Mononuclear cell (primary cell): ENCODE data around the gene LEFTY1. TPM values are rescaled to one million over a fixed set of nuclear protein-coding genes. Genes with fewer than 3 reads are reported as not detected.

Experiments used
- H3K27me3 ChIP-seq: 2 replicates; pipeline ENCODE4 v1.6.0; 2011; ENCODE audit warnings: low read length, control low read depth; ENCODE audit not compliant: insufficient read depth
- H3K4me1 ChIP-seq: 2 replicates; pipeline ENCODE4 v1.5.1; 2011; ENCODE audit warnings: mild to moderate bottlenecking, low read length, control low read depth; ENCODE audit not compliant: insufficient read depth
- H3K4me3 ChIP-seq: 2 replicates; pipeline ENCODE4 v1.5.1; 2011; ENCODE audit warnings: mild to moderate bottlenecking, low read length, moderate library complexity
- H3K9me3 ChIP-seq: 2 replicates; pipeline ENCODE4 v1.5.1; 2011; ENCODE audit warnings: low read depth, mild to moderate bottlenecking, control low read depth, low read length
- total RNA-seq: library from RNA; depleted of rRNA; stranded (reverse); fragments of >200 nt; gene quantifications from one replicate; pipeline ENCODE4 v1.2.3, GENCODE V29; 2012

LEFTY1 gene
- total RNA-seq, 1 donor, result 0.84 TPM

DNA sequence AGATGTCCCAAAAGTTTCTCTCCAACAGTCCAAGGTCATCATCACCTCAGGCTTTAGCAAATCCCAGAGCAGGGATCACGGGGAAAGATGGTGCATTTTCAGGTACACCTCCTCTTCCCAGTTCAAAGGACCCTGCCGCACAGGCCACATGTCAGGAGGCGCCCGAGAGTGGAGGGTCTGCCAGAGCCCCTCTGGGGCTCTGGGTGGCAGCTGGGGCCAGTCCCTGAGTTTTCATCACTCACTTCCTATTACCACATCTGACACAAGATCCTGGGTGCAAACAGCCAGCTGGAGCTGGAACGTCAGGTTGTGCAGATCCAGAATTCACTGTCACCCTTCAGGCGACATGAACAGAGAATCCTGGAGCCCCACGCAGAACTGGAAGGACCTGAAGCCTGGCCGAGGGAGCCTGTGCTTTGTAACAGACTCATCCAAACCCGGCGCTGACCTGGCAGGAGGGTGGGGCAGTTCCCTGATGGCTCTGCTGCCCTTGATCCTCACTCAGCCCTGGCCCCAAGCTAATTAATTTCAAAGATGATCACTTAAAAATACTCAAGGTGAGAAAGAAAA lies 15.6 kb downstream of the LEFTY1 start:
- Histone ChIP-seq H3K9me3 (no peaks in the 10 kb centered on the region), H3K4me1 (peaks cover 41% of the 10 kb centered on the region), H3K27me3 (no peaks in the 10 kb centered on the region), H3K4me3 (no peak overlapping the region)

DNA sequence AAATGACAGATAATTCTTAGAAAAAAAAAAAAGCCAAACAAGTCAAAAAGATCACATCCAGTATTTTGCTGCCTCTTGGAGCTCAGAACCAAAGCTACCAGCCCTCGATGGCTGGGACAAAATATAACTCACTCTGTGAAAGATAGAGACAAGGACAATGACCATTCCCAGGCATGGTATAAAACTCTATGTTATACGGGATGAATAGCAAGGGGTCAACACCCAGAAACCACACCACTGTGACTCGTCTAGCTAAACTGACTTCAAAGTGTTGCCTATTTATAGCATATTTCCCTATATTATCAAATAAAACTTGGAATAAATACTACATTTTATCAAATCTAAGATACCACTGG lies 16.9 kb downstream of the LEFTY1 start:
- Histone ChIP-seq H3K27me3 (no peaks in the 10 kb centered on the region), H3K9me3 (no peaks in the 10 kb centered on the region), H3K4me3 (no peak overlapping the region), H3K4me1 (peaks cover 38% of the 10 kb centered on the region)

DNA sequence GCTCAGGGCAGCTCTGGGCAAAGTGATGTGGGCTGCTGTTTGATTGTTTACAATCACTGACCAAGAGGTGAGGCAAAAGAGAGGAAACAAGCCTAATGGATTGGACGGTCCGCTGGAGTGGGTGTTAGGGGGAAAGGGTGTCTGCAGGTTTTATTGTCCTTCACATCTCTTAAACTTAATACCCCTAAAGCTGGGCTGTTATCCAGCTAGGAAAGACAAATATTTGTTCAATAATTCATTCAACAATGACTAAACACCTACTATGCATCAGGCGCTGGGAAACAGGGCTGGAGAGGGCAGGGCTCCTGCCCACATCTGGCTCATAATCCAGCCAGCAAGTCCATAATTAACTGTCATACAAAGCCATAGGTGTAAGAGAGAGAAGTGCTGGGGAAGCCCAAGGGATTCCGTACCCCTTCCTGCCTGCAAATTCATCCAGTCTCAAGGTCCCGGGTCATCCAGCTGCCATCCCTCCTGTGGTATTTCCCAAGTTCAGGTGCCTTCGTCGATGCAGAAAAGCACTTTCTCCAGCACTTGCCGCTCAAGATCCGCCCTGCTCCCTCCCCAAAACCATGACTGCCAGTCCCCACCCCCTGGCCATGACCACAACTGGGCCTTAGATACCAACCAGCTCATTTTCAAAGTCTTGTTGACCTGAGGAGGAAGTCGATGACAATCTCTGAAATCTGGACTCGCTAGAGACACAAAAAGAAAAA lies 17.4 kb downstream of the LEFTY1 start:
- Histone ChIP-seq H3K9me3 (no peaks in the 10 kb centered on the region), H3K4me3 (no peak overlapping the region), H3K4me1 (peaks cover 38% of the 10 kb centered on the region), H3K27me3 (no peaks in the 10 kb centered on the region)

DNA sequence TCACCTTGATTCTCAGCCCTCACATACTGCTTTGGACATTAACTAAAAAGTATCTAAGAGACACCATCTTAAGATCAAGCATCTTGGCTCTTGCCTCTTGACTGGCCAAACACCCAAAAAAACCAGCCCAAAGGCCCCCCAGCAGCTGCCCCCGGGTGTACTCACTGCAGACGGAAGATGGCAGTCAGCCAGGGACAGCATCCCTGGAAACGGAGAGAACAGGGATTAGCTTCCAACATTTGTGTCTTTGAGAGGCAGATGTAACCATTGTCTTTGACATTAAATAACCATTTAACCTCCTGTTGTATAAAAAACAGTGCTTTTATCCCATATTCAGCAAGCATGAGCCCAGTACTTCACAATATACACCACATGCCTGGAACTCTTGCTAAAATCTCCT lies 18.0 kb downstream of the LEFTY1 start:
- H3K4me3 ChIP-seq, result no peak overlapping the region
- H3K4me1 ChIP-seq, result peaks cover 38% of the 10 kb centered on the region
- H3K27me3 ChIP-seq, result no peaks in the 10 kb centered on the region
- no peaks in the 10 kb centered on the region for H3K9me3 ChIP-seq

DNA sequence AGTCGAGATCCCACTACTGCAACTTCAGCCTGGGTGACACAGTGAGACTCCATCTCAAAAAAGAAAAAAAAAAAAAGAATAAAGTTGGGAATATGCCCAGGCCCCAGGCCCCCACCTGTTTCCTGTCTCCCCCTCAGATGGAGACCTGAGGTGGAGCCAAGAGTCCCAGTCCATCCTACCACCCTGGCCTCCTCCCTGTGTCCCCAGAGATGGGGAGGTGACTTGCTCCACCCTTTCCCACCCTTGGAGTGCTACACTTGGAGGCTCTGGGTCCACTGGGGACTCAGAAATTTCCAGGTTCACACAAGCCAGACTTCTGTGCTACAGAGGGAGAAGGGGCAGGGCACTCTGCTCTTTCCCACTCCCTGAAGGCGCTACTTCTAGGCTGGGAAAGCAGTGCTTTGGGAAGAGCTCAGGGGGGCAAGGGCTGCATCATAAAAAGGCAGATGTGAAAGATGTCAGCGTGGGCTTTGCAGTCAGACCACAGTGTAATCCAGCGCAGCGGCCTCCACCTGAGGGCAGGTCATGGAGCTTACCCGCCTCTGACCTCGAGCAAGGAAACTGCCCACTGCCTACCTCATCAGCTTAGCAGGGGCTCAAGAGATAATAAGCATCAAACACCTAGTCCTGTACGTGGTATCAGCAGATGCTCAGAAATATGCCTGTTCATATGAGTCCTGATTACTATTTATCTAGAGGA lies 20.2 kb downstream of the LEFTY1 start:
- no peaks in the 10 kb centered on the region for H3K9me3 ChIP-seq

DNA sequence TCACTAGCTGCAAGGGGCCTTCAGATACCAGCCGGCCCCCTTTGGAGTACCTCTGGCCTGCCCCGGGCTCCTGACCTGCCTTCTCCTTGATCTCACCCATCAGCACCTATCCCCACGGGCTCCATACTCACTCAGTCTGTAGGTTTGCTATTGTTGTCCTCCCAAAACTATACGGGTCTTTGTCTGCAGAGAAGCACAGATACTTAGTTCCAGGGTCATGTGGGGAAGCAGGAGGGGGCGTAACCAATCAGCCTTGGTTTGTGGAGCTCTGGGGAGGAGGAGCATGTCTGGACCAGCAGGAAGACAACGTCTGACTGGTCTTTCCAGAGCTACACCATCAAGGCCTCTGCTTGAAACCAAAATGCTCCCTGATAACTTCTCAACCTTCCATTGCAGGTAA lies 22.0 kb downstream of the LEFTY1 start:
- Histone ChIP-seq H3K9me3 (no peaks in the 10 kb centered on the region), H3K4me3 (no peak overlapping the region), H3K4me1 (peaks cover 30% of the 10 kb centered on the region), H3K27me3 (no peaks in the 10 kb centered on the region)

More for the DNA sequence above, 20.2 kb downstream of the LEFTY1 start:
- Histone ChIP-seq H3K4me1 (peaks cover 35% of the 10 kb centered on the region), H3K27me3 (no peaks in the 10 kb centered on the region), H3K4me3 (no peak overlapping the region)

DNA sequence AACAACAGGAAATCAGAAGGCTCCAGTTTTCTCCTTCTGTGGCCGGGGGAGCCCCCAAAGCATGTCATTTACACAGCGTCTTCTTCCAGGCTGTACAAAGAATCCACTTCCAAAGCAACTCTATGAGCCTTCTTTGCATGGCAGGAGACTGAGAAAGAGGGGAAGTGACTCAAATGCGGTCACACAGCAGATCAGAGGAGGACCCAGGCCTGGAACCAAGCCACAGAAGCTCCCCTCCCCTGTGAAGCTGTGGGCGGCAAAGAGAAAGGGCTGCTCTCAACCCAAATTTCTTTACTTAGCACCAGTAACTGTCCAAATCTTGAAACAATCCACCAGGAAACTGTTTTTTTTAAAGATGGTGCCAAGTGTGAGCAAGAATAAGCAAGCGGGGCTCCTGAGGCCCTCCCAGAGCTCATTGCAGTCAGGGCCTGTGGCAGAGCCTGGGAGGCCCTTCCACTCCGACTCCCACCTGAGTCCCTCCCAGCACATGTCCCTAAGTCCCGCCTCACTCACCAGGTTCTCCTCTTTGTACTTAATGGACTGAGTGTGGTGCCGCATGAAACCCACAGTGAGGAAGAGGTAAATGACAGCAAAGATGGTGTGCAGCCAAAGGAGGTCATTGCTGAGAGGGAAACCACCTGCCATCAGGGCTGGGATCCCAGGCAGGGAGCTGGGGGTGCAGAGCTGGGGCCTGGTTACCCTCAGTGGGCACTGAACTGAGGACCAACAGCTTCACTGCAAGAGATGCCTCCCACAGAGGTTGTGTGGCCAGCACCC lies 22.7 kb downstream of the LEFTY1 start:
- H3K4me3 ChIP-seq, result no peak overlapping the region
- H3K4me1 ChIP-seq, result peaks cover 30% of the 10 kb centered on the region

DNA sequence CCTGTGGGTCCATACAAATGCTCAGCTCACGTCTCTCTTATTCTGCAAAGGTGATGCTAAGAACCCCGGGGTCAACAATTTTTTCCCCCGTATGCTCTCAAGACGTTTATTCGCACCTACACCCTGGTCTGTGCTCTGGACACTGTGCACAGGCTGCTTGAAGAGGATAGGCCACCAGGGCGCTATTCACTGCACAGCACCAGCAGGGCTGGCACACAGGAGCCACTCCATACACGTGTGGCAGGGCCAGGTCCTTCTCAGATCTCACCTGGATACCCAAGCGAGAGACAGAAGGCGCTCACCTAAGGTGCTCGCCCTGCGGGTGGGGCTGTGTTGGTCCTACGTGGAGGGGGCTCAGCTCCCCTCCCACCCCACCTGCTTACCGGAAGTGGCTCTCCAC lies 23.4 kb downstream of the LEFTY1 start:
- Histone ChIP-seq H3K27me3 (no peaks in the 10 kb centered on the region), H3K4me3 (no peak overlapping the region), H3K9me3 (no peaks in the 10 kb centered on the region), H3K4me1 (peaks cover 30% of the 10 kb centered on the region)

More for the DNA sequence above, 22.7 kb downstream of the LEFTY1 start:
- Histone ChIP-seq H3K27me3 (no peaks in the 10 kb centered on the region), H3K9me3 (no peaks in the 10 kb centered on the region)

DNA sequence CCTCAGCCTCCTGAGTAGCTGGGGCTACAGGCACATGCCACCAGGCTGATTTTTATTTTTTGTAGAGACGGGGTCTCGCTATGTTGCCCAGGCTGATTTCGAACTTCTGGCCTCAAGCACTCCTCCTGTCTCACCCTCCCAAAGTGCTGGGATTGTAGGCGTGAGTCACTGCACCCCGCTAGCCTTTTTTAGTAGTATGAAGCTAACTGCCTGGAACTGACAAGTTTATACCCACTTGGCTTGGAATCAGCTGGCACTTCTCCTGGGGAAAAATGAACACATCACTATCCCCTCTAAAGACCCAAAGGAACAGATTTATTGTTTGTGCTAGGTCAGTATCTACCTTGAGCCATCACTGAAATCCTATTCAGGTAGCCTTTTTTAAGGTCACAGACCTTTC lies 25.8 kb downstream of the LEFTY1 start:
- Histone ChIP-seq H3K27me3 (no peaks in the 10 kb centered on the region), H3K4me1 (peaks cover 30% of the 10 kb centered on the region), H3K4me3 (no peak overlapping the region), H3K9me3 (no peaks in the 10 kb centered on the region)

DNA sequence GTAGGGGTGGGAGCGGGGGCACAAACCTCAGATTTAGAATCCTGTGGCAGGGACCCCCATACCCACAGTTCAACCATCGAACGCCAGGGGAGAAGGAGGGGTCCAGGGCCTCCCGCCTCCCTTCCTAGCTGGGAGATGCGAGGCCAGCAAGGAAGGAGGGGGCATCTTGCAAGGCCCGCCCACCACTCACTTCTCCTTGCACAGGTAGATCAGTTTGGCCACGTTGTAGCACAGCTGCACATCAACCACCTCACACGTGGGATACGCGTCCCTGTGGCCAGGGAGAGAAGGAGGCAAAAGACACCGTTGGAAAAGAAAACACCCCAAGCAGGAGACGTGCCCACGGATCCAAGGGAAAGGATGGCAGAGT lies 26.4 kb downstream of the LEFTY1 start:
- Histone ChIP-seq H3K4me3 (no peak overlapping the region), H3K27me3 (no peaks in the 10 kb centered on the region), H3K9me3 (no peaks in the 10 kb centered on the region), H3K4me1 (peaks cover 25% of the 10 kb centered on the region)

DNA sequence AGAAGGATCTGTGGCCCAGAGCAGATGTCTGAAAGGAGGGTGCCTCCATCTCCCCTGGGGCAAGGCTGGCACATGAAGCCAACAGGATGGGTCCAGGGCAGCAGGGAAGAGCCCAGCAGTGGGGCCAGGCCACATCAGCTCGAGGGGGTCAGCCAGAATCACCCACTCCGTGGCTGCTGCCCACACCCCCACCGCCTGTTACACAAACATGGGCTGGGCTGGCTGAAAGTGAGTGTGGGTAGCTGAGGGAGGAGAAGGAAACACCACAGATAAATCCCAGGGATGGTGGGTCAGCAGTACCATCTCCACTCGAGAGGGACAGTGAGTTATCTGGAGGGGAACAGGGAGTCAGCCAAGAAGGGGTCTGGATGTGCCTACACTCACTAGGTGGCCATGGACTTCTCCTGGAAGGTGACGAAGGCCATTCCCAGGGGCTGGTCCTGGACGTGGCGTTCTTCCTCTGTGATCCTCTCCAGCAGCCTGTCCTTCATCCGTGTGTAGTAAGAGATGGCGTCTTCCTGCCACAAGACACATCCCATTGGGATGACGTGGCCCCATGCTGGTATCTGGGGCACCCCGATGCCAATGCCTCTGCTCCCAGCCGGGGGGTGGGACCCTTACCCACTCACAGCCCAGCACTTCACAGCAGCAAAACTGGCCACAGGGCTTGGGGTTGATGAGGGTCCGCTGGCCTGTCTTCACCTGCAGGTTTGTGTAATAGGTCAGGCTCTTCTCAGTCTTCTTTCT lies 26.9 kb downstream of the LEFTY1 start:
- H3K9me3 ChIP-seq, result no peaks in the 10 kb centered on the region
- no peak overlapping the region for H3K4me3 ChIP-seq
- H3K4me1 ChIP-seq, result peaks cover 20% of the 10 kb centered on the region
- H3K27me3 ChIP-seq, result no peaks in the 10 kb centered on the region

DNA sequence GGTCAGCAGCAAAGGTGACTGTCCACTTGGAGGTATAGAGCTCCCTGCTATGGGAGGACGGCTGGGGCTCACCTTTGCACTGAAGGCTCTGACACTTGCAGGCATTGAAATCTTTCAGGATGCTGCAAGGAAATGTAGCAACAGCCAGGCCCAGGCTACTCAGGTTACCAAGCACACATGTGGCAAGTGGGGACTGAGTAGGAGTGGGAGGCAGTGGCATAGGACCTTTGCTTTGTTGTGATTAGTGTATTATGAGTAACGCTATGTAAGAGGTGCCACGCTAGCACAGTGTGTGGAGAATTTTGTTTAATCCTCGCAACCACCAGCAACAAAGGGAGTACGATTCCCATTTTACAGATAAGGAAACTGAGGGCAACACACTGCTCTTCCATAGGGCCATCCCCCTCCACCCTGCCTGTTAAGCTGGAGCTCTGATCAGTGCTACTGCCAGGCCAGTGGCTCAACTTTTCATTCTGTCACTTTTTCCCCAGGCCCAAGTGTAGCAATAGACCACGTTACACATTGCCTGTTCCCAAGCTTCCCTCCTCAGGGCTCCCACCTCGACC lies 28.0 kb downstream of the LEFTY1 start:
- Histone ChIP-seq H3K4me1 (peaks cover 20% of the 10 kb centered on the region), H3K27me3 (no peaks in the 10 kb centered on the region), H3K4me3 (no peak overlapping the region), H3K9me3 (no peaks in the 10 kb centered on the region)

DNA sequence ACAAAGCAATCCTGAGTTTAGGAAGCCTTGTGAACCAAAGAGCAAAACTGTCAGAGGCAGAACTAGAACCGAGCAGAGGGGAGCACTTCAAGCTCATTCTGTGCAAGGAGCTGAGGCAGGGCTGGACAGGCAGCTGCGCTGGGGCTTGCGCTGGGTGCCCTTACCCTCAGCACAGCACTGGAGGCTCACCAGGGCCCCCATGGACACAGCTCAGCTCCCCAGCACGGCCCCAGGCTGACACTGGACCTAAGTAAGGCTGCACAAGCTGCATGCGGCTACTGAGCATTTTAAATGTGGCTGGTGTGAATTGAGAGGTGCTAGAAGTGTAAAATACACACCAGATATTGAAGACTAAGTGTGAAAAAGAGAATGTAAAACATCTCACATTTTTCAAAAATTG lies 28.8 kb downstream of the LEFTY1 start:
- no peak overlapping the region for H3K4me3 ChIP-seq
- no peaks in the 10 kb centered on the region for H3K27me3 ChIP-seq
- no peaks in the 10 kb centered on the region for H3K9me3 ChIP-seq
- peaks cover 18% of the 10 kb centered on the region for H3K4me1 ChIP-seq

DNA sequence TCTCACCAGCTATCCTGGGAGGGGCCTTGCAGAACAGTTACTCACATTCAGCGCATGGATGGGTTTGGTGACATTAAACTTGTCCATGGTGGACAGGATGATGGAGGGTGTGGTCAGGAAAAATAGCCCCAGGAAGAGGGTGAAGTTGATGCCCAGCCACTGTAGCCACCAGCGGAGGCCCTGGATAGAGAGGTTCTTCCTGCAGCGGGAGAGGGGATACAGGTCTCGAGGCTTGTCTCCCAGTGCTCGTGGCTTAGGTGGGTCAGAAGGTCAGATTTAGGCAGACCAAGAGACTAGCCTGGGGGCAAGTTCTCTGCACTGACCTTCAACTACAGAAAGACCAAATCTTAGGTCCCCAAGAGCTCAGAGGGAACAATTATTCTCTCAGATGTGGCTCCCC lies 29.8 kb downstream of the LEFTY1 start:
- no peaks in the 10 kb centered on the region for H3K9me3 ChIP-seq
- no peaks in the 10 kb centered on the region for H3K27me3 ChIP-seq
- peaks cover 17% of the 10 kb centered on the region for H3K4me1 ChIP-seq
- no peak overlapping the region for H3K4me3 ChIP-seq
